ENCODE results near the gene CAPN14. TPM values are rescaled to one million over a fixed set of nuclear protein-coding genes. Genes with fewer than 3 reads are reported as not detected.

CAPN14 gene
- total RNA-seq, 1 experiment from 2014 or later, result not detected

GRCh38 chr2:31244101-31244500, 26.8 kb upstream of the CAPN14 start:
- DNase-seq (ENCODE audit: extremely low read depth, low read depth), result no peak

- no peak for DNase-seq (ENCODE audit: extremely low read depth, low read depth)
Measured at GRCh38 chr2:31243053-31243452, 25.7 kb upstream of the CAPN14 start.

GRCh38 chr2:31241625-31242270, 24.4 kb upstream of the CAPN14 start:
- no peak for DNase-seq (ENCODE audit: extremely low read depth, low read depth)

GRCh38 chr2:31240381-31241365, 23.4 kb upstream of the CAPN14 start:
- DNase-seq (ENCODE audit: extremely low read depth, low read depth), result no peak

GRCh38 chr2:31239593-31240177, 22.4 kb upstream of the CAPN14 start:
- DNase-seq (ENCODE audit: extremely low read depth, low read depth), result no peak

GRCh38 chr2:31238906-31239592, 21.7 kb upstream of the CAPN14 start:
- DNase-seq (ENCODE audit: extremely low read depth, low read depth), result no peak

GRCh38 chr2:31238126-31238905, 21.0 kb upstream of the CAPN14 start:
- no peak for DNase-seq (ENCODE audit: extremely low read depth, low read depth)

- no peak for DNase-seq (ENCODE audit: extremely low read depth, low read depth)
Measured at GRCh38 chr2:31237348-31238017, 20.2 kb upstream of the CAPN14 start.

- no peak for DNase-seq (ENCODE audit: extremely low read depth, low read depth)
Measured at GRCh38 chr2:31236433-31237205, 19.3 kb upstream of the CAPN14 start.

GRCh38 chr2:31235504-31235902, 18.2 kb upstream of the CAPN14 start:
- no peak for DNase-seq (ENCODE audit: extremely low read depth, low read depth)

- DNase-seq (ENCODE audit: extremely low read depth, low read depth), result no peak
Measured at GRCh38 chr2:31234683-31235503, 17.6 kb upstream of the CAPN14 start.

- peak; percentile 87 for DNase-seq (ENCODE audit: extremely low read depth, low read depth)
Measured at GRCh38 chr2:31233741-31234682, 16.7 kb upstream of the CAPN14 start, which contains the start of gene EHD3. TSS of gene EHD3 (plus strand) at chr2:31234152. CDS start at chr2:31234622, 470 bp downstream.

GRCh38 chr2:31233231-31233630, 15.9 kb upstream of the CAPN14 start:
- no peak for DNase-seq (ENCODE audit: extremely low read depth, low read depth)

GRCh38 chr2:31232586-31232985, 15.3 kb upstream of the CAPN14 start:
- DNase-seq (ENCODE audit: extremely low read depth, low read depth), result no peak

GRCh38 chr2:31231571-31232302, 14.4 kb upstream of the CAPN14 start:
- DNase-seq (ENCODE audit: extremely low read depth, low read depth), result no peak

- no peak for DNase-seq (ENCODE audit: extremely low read depth, low read depth)
Measured at GRCh38 chr2:31230751-31231150, 13.4 kb upstream of the CAPN14 start.
